HG03280 (cell line): Measurements from ENCODE around the gene RD3L.
"Not testable (repeated sequence)": the region's sequence is repeated elsewhere in the genome, so short reads cannot be mapped to it uniquely, and the experiment has no call there.

Source experiments
- ATAC-seq: cut with Tn5 transposase; IDR thresholded peaks from one replicate; pipeline ENCODE4 v1.9.1; 2021; ENCODE audit warnings: mild to moderate bottlenecking, moderate library complexity; ENCODE audit not compliant: unreplicated experiment

The RD3L gene

GRCh38 chr14:103941973-103942736 is at the start of gene RD3L:
Gene RD3L, minus strand, starts transcription at chr14:103942529. Its CDS starts 834 bp downstream, at chr14:103941695.
- ATAC-seq = no peak

- ATAC-seq = no peak
These were observed 47.6 kb upstream of the RD3L start for GRCh38 chr14:103989964-103990363.

GRCh38 chr14:103989034-103989433 is 46.7 kb upstream of the RD3L start:
- ATAC-seq = no peak

- ATAC-seq = no peak
These were observed 41.9 kb upstream of the RD3L start for GRCh38 chr14:103984196-103984595.

GRCh38 chr14:103980623-103981238 is 38.4 kb upstream of the RD3L start:
- ATAC-seq = not testable (repeated sequence)

- no peak for ATAC-seq
These were observed 32.2 kb upstream of the RD3L start for GRCh38 chr14:103974575-103974974.

- no peak for ATAC-seq
These were observed 31.0 kb upstream of the RD3L start for GRCh38 chr14:103973354-103973753.

DNA sequence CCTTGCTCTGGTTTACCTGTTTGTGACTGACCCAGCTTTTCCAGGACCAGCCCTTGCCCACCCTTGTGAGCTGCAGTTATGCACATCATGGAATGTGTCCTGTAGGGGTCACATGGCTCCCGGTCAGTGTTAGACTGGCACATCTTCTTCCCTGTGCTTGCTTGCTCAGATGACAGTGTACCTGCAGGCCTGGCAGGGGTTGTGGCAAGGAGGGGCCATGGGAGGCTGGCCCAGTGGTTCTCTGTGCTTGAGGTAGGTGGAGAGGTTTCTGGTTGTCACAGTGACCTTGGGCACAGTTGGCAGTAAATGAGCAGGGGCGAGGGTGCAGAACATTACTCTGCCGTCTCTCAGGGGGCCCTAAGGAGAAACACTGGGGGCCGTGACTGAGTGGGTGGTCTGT is 27.6 kb upstream of the RD3L start:
- ATAC-seq = no peak

DNA sequence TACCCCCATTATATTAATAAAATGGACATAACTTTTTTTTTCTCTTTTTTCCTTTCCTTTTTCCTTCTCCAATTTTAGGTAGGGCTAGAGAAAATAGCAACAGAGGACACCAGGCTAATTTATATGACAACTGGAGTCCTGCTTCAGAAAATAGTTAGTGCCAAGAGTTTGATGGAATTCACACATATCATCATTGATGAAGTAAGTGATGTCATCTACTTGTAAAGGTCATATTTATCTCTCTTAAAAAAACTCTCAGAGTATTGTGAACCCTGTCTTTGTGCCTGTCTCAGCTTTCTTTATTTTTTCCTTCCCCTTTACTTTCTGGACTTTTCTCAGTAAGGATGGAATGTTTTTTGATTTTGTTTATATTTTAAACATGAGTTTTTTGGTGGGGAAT is 24.3 kb upstream of the RD3L start:
- no peak for ATAC-seq

GRCh38 chr14:103961928-103962578 is 19.7 kb upstream of the RD3L start:
- no peak for ATAC-seq

DNA sequence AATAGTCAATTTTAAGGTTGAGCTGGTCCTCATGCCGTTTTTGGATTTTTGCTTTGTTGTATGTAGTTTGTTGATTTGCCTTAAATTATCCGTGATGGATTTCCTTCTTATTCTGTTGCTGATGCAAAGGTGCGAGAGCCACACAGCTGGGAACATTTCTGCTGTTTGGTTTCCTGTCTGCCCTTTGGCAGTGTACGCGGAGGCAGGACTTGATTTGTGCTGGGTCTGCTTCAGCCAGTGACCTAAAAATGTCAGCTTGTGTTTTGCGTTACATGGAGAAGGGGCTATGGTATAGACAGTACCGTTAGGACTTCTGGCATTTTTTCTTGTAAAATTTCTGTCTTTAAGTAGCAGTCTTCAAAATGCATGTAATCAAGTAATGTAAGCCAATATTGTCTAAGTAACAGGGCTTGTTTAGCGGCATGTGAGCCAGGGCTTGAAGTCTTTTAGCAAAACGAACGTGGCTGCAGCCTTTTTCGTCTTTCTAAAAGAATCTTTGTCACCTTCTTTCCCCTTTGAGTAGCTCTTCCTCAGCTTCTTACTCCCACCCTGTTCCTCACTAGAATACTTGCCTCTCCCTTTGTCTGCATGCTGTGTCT is 18.2 kb upstream of the RD3L start:
- ATAC-seq = no peak

GRCh38 chr14:103949131-103949790 is 6.9 kb upstream of the RD3L start:
- ATAC-seq = no peak

DNA sequence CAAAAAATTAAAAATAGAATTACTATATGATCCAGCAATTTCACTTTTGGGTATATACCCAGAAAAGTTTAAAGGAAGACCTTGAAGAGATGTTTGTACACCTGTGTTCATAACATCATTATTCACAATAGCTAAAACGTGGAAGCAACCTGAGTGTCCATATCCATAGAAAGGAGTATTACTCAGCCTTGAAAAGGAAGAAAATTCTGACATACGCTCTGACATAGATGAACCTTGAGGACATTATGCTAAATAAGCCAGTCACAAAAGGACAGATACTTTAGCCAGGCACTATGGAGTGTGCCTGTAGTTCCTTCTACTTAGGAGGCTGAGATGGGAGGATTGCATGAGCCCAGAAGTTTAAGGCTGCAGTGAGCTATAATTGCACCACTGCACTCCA is 6.1 kb upstream of the RD3L start:
- no peak for ATAC-seq

GRCh38 chr14:103946975-103947374 is 4.6 kb upstream of the RD3L start:
- no peak for ATAC-seq

DNA sequence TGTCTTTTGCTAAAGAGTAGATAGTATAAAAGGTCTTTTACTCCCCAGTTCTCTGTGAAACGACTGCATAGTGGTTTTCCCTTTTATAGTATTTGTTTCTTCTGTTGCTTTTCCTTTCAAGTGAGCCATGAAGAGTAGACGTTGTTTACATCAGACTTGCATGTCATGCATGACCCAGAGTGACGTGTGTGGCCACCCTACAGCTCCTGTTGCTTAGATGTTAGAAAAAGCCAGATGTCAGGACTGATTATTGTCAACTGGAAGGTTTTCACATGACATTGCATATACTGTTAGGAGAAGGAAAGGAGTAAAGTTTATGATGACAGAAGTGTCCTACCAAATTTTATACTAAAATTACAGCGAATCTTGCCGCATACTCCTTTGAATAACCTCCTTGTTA is 1.3 kb upstream of the RD3L start:
- no peak for ATAC-seq

- ATAC-seq = no peak
These were observed 867 bp downstream of the RD3L start for GRCh38 chr14:103941462-103941861.

GRCh38 chr14:103935102-103935501 is 7.2 kb downstream of the RD3L start:
- no peak for ATAC-seq

GRCh38 chr14:103932791-103933490 is 9.4 kb downstream of the RD3L start:
- ATAC-seq = no peak

- no peak for ATAC-seq
These were observed 10.9 kb downstream of the RD3L start for GRCh38 chr14:103931422-103931821.

GRCh38 chr14:103930051-103930604 is 12.2 kb downstream of the RD3L start:
- ATAC-seq = no peak
